Endothelial cell of umbilical vein (primary cell): Measurements from ENCODE around the gene TNPO3.

Experiments
- CTCF ChIP-seq, 2 donors: IDR thresholded peaks; 1 replicate in 1 of 2; 2 replicates in 1 of 2; pipeline ENCODE4 v1.5.1; 2011; ENCODE audit warnings: low read length in 2 of 2, mild to moderate bottlenecking in 2 of 2, moderate library complexity in 2 of 2, control low read depth in 1 of 2, inconsistent platforms in 1 of 2, low read depth in 1 of 2; ENCODE audit not compliant: insufficient read depth in 1 of 2; ENCODE audit errors: extremely low read depth in 1 of 2
- POLR2A ChIP-seq: IDR thresholded peaks from 2 replicates; pipeline ENCODE4 v1.6.1; 2012; ENCODE audit warnings: low read depth, mild to moderate bottlenecking, control low read depth, low read length
- POLR2AphosphoS5 ChIP-seq: IDR thresholded peaks from 2 replicates; pipeline ENCODE4 v1.6.1; 2012; ENCODE audit warnings: low read depth, mild to moderate bottlenecking, control low read depth, low read length, moderate library complexity; ENCODE audit not compliant: insufficient read depth

- TF ChIP-seq CTCF (IDR thresholded peaks at IDR 0.05; ENCODE audit: extremely low read depth in 1 of 2, insufficient read depth in 1 of 2, low read depth in 1 of 2, low read length in 2 of 2) (no peak), POLR2A (no peak), POLR2AphosphoS5 (no peak)
Measured at GRCh38 chr7:128923411-128923800, 131.5 kb downstream of the TNPO3 start.
